SHP77 (cell line): Measurements from ENCODE around the gene COX20.

ENCODE experiments used
- DNase-seq, 2 experiments: peaks; one replicate each; lab custom pipeline; 2025; lab: John Stamatoyannopoulos, UW

COX20 gene

GRCh38 chr1:244851546-244852231, 16.2 kb downstream of the COX20 start:
- DNase-seq: no peak

- no peak for DNase-seq
These were observed 17.2 kb downstream of the COX20 start for GRCh38 chr1:244852694-244853093.

- no peak for DNase-seq
These were observed 18.7 kb downstream of the COX20 start for GRCh38 chr1:244854166-244854565.

DNA sequence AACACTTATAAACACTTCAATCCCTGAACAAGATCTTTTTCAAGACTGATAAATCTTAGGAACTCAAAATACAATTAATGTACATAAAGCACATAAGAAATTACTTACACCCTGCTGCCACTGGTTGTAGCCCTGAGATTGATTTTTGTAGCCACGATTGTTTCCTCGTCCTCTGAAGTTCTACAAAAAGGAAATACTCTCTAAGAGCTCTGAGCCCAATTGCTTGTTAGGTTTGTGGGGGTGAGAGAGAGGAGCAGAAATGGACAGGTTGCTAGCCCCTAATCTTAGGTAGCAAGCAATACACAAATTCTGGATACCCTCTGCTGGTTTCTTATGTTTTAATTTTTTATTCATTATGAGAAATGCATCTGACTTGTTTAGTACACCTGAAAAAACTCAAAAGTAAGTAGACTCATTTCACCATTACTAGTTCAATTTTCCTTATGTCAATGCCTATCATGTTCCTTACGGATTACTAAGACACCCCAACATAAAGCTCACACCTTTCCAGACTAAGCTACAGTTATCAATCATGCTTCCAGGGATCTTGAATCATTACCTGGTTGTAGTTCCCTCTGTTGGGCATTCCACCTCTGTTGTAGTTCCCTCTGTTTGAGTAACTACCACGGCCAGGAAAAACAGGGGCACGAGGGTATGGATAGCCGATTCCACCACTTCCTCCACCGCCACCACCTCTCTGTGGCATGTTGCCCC, 19.6 kb downstream of the COX20 start:
- DNase-seq: no peak

- DNase-seq: no peak
These were observed 22.3 kb downstream of the COX20 start for GRCh38 chr1:244857761-244858160.

- DNase-seq: no peak
These were observed 22.9 kb downstream of the COX20 start for GRCh38 chr1:244858357-244858756.

GRCh38 chr1:244860078-244860477, 24.6 kb downstream of the COX20 start:
- no peak for DNase-seq

- DNase-seq: no peak
These were observed 25.6 kb downstream of the COX20 start for GRCh38 chr1:244860914-244861610.

- DNase-seq: no peak
These were observed 26.2 kb downstream of the COX20 start for GRCh38 chr1:244861683-244862082.

- DNase-seq: no peak
These were observed 26.9 kb downstream of the COX20 start for GRCh38 chr1:244862354-244862698.

GRCh38 chr1:244862699-244863490, 27.4 kb downstream of the COX20 start:
- DNase-seq: peak; percentile 92 to 95

DNA sequence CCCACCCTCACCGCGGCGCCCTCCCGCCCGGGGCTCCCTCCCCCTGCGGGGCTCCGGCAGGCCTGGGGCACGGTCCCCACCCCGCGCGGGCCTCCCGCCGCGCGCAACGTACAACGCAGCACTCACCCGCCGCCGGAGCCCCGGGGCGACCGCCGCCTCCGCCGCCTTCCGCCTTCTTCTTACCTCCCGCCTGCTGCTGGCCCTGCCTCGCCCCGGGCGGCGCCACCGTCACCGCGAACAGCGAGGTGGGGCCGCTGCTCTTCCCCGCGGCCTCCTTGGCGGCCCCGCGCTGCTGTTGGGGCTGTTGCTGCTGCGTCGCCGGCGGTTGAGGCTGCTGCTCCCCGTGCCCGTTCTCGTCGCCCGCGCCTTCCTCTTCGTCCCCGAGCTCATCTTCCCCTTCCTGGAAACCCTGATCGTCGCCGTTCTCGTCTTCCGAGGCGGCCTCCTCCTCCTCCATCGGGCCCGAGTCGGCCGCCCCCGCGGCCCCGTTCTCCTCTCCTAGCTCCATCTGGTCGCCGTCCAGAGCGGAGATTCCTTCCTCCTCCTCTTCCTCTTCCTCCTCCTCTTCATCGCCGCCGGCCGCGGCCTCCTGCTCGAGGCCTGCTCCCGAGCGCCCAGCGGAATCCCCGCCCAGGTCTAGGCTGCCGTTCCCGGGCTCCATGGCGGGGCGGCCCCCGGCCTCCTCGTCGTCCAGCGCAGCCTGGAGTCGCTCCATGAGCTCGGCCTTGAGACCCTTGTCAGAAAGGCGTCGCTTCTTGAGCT, 28.2 kb downstream of the COX20 start:
- no peak for DNase-seq

- peak; percentile 87 to 94 for DNase-seq
These were observed 29.0 kb downstream of the COX20 start, which contains the start of gene HNRNPU for GRCh38 chr1:244864253-244865027. TSS of gene HNRNPU (minus strand) at chr1:244864543. CDS start at chr1:244864307, 236 bp downstream.

GRCh38 chr1:244865028-244865371, 29.5 kb downstream of the COX20 start:
- DNase-seq: peak; percentile 45 to 56

GRCh38 chr1:244865820-244866219, 30.4 kb downstream of the COX20 start:
- no peak for DNase-seq

DNA sequence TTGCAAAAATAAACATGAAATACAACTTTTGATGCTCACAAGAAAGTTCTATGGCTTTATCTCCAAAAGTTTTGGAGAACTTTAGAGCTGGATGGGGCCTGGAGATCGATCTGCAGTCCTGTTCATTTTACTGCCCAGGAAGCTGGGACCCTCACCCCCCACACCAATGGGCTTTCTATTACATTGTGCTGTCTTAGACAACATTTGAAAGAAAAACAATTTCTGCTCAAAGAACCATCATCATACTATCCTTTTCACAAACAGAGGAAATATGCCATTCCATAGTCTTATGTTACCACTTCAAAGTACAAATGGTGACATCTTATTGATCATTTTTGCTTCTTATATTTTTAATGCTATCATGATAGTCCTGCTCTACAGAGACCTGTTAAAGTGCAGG, 30.9 kb downstream of the COX20 start:
- no peak for DNase-seq

DNA sequence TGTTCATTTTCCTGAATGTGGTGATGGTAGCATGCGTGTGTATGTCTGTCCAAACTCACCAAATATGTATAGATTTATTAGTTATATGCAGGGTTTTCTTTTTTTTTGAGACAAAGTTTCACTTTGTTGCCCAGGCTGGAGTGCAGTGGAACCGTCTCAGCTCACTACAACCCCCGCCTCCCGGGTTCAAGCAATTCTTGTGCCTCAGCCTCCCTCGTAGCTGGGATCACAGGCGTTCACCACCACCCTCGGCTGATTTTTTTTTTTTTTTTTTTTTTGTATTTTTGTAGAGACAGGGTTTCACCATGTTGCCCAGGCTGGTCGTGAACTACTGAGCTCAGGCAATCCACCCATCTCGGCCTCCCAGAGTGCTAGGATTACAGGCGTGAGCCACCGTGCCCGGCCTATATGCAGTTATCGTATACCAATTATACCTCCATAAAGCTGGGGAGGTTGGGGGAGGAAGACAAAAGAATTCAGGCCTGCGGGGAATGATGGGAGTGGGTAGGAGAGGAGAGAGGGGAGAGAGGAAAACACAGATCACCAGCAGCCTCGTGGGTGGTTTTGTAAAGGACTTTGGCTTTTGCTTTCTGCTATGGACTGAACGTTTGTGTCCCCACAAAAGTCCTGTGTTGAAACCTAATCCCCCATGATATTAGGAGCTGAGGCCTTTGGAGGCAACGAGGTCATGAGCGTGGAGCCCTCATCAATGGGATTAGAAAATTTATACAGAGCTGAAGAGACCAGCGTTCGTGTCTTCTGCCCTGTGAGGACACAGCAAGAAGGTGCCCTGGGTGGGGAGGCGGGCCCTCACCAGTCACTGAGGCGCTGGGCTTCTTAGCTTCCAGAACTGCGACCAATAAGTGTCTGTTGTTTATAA, 33.3 kb downstream of the COX20 start:
- no peak for DNase-seq

DNA sequence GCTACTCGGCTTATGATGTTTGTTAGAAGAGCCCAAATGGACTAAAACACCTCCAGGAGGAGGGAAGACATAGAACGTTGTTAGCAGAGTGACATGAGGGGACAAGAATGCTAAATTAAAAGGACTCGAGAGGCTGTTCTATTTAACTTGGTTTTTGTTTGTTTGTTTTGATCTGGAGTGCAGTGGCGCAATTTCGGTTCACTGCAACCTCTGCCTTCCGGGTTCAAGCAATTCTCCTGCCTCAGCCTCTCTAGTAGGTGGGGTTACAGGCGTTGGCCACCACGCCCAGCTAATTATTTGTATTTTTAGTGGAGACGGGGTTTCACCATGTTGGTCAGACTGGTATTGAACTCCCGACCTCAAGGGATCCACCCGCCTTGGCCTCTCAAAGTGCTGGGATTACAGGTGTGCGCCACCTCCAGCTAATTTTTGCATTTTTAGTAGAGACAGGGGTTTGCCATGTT, 33.9 kb downstream of the COX20 start:
- no peak for DNase-seq

- no peak for DNase-seq
These were observed 34.5 kb downstream of the COX20 start for GRCh38 chr1:244869950-244870349.
